Stimulated activated CD4-positive, alpha-beta T cell treated with anti-CD3 and anti-CD28 coated beads, Interleukin-12 subunit alpha, Interleukin-12 subunit beta, amount 100 ng/mL, for 48 hours (primary cell): ENCODE results near the gene CACNA2D3.

Experiments used
- DNase-seq, 3 donors: peaks; one replicate each; pipeline ENCODE4 v3.0.0-alpha.2; 2020; ENCODE audit warnings: low read depth in 2 of 3, low spot score in 1 of 3

CACNA2D3 gene

DNA sequence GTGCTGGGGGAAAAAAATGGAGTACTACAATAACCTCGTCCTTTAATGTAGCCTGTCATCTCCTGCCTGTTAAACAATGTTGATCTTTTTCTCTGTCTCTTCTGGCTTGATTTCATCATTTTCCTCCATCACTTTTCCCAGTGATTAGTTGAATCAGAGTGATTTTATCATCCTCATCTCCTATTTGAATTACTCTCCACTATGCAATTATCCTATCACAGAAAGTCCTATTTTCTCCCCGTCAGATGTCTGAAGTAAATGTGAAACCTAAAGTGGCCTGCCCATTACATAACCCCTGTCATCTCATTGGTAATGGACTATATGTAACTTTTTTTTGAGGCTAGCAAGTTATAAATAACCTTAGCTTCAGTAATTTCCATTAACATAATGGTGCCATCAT lies 201.8 kb downstream of the CACNA2D3 start:
- no peak for DNase-seq

DNA sequence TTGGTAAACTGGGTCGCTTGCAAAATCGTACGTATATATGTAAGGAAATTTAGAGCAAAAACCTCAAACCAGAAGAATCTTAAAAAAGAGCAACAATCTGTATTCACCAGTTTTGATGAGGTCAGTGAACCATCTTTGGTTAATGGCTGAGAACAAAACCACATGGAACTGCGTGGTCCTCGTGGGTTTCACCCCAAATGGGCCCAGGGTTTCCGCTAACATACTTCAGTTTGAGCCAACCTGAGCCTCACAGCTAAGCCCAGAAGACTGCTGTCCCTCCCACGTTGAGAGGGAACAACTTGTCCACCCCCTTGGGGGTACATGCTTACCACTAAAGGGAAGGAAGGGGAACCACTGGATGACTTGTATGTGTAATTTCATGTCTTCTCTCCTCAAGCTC lies 204.6 kb downstream of the CACNA2D3 start:
- no peak for DNase-seq

DNA sequence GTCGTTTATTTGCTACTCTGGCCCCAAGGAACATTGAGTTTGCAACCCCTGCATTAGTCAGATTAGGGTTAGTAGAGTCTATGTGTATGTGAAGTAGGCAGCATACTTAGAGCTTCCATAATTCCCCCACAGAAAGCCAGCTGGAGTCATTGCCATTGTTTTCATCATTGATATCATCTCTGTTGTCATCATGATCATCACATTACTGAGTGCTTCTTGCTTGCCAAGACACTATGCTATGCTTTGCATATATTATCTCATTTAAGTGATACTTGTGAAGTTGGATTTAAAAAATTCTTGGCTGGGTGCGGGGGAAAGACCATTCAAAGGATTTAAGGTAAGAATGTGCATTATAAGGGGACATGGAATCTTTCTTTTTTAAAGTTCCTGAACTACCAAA lies 209.0 kb downstream of the CACNA2D3 start:
- DNase-seq: no peak

DNA sequence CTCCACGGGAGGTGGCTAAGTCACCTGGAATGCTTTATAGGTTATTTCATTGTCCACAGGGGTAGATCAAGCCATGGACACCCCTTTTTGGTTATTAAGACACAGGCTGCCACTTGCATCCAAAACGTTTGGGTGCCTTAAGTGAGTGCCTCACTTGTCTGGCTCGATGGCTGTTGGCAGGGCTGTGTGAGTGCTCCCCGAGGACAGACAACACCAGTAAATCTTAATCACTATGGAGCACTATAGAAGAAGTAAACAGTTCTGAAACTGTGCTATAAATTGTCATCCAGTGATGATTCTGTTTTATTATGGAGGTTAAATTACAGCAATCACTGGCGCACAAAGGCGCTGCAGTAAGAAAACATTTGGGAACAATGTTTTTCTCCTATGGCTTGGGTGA lies 215.5 kb downstream of the CACNA2D3 start:
- no peak for DNase-seq

DNA sequence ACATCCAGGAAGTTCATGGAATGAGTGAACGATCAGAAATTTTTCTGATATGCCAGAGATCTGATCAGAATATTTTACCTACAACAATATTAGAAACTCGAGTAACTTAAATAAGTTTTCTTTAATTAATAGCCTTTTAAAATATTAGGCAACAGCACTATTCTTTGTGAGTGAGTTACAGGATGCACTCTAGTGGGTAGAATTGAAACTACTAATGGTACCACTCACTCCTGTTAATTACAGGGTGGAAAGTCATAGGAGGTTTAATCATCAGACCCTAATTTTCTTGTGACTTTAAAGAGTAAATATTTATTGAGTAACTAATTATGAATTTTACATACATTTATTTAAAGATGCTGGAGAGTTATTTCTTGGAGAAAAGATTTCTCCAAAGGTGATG lies 217.3 kb downstream of the CACNA2D3 start:
- DNase-seq: no peak

DNA sequence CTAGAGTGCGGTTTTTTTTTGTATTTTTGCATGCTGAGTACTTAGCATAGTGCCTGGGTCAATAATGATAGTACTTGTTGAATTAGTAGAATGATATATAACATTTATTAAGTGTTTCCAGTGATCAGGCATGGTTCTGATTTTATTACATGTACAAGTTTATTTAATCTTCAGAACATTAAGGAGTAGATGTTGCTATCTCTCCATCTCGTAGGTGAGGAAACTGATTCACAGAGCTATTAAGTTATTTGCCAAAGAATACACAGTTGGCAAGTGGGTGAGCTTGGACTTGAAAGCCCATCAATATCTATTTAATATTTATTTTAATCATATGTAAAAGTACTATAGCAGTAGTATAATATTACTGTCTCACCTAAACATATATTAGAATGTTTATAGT lies 219.5 kb downstream of the CACNA2D3 start:
- DNase-seq: no peak

DNA sequence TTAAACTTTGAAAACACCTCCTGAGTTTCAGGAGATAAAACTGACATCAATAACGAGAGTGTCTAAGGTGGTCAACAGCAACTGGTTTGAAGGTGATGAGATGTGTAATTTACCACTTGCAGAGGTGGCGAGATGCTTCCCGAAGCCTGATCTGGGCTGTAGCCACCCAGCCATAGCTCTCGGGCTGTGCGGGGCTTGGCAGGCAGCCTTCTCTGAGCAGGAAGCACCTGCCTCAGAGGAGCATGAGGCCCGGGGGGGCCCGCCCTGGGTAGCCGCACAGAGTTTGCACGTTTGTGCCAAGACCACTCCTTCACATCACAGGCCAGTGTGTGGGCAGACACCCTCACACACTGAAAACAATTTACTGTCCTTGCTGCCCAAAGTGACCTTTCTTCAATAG lies 220.3 kb downstream of the CACNA2D3 start:
- no peak for DNase-seq

DNA sequence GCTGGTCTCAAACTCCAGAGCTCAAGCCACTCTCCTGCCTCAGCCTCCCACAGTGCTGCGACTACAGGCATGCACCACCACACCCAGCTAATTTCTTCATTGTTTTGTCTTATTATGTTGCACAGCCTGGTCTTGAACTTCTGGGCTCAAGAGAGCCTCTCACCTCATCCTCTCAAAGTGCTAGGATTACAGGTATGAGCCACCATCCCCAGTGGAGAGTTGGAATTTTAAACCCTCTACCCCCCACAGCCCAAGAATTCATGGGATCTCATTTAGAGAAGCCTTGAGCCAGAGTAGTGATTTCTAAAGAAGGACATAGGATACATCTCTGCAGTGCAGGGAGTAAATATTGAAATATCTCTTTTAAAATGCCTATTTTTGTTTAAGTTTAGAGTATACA lies 221.1 kb downstream of the CACNA2D3 start:
- no peak for DNase-seq

DNA sequence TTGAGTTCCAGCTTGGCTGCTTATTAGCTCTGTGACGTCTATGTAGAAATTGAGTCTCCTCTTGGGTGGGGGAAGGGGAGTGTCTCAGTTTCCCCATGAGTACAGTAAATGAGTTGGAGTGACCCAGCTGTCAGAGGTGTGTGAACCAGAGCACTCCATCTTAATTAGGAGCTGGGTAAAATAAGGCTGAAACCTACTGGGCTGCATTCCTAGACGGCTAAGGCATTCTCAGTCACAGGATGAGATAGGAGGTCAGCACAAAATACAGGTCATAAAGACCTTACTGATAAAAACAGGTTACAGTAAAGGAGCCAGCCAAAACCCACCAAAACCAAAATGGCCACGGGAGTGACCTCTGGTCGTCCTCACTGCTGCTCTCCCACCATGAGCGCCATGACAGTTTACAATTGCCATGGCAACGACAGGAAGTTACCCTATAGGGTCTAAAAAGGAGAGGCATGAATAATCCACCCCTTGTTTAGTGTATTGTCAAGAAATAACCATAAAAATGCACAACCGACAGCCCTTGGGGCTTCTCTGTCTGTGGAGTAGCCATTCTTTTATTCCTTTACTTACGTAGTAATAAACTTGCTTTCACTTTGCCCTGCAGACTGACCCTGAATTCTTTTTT lies 222.4 kb downstream of the CACNA2D3 start:
- no peak for DNase-seq

DNA sequence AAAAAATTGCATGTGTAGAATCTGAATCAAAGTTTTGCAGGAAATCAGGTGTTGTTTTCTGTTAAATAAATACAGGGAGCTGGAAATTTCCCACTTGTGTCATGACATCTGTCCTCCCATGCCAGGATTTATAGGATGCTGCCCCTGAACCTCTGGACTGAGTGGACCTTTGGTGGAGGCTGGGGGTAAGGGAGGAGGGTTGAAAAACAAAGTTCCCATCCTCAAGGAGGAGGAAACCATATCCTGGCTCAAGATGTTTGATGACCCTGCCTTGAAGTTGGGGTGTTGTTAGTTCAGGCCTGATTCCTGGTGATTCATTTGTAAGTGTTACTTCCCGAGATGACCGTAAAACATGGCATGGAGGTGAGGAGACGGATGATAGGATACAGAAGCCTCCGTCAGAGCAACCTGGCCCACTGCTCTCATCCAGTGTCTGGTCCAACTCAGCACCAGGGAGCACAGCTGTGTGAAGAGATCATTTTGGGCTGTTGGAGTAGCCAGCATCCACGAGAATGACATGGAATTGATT lies 223.6 kb downstream of the CACNA2D3 start:
- no peak for DNase-seq

DNA sequence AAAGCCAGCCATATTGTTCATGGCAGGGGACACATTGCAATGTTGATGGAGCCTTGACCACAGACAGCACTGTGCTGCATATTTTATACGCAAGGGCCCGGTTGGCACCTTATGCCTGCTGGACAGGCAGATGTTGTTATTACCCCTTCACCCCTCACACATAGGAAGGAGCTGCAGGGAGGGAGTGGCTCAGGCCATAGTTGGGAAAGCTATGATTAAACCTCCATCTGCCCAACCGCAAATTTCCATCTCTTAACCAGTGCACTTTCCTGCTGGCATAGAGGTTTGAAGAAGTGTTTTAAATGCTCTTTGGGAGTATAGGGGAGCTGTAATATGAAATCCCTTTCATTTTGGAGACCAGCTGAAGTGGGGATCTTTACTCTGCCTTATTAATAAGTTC lies 224.7 kb downstream of the CACNA2D3 start:
- no peak for DNase-seq

DNA sequence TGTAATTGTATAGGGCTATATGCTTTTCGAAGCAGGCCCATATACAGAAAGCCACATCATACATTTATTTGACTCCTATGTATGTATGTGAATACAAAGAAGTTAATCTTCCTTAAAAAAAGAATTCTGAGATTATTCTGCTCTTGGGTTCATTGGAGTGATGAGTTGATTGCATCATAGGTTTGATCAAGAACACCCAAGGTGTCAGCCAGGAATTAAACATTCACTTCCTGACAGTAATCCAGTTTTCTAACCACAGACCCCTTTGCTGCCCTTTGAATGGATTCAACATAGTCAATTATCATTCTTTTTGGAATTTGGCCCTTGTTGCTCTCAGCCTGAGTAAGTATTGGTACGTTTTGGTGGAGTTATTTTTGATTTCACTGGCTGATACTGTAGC lies 225.6 kb downstream of the CACNA2D3 start:
- DNase-seq: no peak

DNA sequence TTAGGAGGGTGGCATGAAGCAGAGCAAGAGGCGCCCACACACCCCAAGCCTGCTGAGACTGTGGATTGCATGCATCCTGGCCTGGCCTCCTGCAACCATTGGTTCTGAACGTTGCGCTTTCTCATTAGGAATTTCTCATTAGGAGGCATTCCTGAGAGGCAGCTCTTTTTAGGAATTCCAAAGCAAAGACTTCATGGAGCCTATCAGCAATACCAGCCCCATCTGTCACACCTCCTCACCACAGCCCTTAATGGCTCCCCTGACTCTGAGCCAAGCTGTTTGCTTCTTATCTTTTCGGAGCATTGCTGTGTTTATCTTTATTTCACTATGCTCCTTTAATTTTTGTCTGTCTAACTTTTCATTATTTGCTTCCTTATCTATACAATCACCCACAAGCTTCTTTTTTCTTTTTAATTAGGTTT lies 226.9 kb downstream of the CACNA2D3 start:
- DNase-seq: no peak

DNA sequence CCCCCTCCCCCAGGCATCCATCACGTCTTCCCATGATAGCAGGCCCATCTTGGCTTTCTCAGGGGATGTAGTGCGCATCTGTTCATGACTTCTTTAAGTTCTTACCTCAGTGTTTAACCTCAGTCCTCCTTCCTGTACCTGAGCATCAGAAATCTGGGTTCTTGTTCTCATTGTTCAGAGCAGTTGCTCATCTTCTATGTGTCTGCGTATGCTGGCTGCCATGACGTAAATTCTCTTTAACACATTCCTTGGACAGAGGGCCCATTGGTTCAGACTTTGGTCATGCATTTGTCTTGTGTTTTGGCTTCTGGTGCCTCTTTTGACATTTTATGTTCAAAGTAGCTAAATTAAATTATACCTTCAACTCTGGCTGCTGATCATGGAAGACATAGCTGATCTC lies 227.3 kb downstream of the CACNA2D3 start:
- no peak for DNase-seq

DNA sequence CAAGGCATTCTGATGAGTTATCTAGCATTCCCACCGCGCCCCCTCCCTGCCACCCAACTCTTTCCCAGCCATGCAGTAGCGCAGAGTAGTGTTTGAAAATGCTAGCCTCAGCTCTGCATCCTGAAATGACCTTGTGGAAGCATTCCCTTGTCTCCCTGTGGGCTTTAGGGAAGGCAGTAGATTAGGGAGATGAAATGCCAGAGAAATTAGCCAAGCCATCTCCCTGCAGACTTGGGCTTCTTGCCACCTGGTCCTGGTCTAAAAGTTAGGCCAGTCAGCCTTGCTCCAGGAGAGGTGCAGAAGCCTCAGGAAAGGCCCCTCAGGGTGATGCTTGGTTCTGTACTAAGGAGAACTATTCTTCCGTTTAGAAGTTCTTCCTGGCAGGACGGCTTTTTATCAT lies 231.2 kb downstream of the CACNA2D3 start:
- no peak for DNase-seq

DNA sequence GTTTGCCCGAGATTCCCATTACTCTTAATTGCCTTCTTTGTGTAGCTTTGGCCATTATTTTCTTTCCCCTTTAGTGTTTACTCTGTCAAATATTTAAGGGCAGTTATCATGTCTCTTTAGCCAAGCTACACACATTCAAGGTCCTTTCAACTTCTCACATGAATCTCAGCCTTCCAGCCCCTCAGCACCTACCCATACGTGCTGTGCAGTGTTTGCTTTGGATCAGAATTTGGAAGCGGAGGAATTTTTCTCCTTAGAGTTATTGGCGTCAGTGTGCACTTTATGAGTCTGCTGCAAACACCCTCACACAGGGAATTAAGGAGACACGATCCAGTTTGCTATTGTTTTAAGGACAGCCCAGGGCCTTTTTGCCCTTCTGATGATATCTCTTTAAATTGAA lies 231.6 kb downstream of the CACNA2D3 start:
- DNase-seq: no peak

DNA sequence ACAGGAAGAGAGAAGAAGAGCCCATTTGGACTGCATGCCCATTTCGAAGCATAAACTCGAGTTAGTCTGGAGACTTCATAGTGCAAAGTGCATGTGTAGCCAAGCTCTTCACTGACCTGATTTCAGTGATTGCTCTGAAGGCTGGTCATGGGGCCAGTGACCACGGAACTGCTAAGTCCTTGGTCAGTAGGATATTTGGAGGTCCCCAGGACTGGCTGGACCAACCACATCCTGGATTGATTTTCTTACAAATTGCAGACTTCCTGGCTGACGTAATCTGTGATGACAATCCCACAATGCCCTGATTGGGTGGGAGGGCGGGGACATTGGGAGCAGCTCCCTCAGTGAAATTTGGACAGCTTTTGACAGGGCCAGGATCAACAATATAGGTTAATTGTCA lies 233.4 kb downstream of the CACNA2D3 start:
- no peak for DNase-seq

DNA sequence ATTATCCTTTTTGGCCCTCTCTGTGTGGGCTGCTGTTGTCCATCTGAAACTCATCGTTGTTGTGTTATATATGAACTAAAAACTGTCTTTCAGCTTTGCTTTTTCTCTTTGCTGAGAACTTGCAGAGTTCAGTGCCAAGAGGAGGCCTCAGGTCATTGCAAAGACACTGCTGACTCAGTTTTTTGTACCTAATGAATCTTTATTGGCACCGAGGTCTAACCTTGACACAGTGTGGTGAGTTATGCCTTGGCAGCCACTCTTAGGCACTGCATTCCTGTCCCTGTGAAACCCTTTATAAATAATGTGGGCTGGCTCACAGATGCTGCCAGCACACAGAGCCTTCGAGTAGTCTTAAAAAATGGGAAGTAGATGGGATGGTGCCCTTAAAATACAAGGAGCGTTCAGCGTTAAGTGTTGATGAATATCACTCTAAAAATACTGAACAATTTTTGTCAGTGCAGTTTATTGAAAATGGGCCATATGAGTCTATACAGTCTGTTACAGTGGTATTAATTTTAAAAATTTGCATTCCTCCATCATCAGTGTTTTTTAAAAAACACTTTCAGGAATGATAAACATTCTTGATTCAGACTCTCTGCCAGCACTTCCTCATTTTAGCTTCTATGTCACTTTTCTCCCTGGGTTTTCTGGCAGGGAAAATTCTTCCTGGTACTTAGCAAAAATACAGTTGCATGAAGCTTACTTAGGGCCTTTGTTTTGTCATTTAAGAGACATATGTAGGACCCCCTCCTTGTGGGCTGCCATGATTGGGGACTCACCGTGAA lies 234.1 kb downstream of the CACNA2D3 start:
- DNase-seq: no peak

DNA sequence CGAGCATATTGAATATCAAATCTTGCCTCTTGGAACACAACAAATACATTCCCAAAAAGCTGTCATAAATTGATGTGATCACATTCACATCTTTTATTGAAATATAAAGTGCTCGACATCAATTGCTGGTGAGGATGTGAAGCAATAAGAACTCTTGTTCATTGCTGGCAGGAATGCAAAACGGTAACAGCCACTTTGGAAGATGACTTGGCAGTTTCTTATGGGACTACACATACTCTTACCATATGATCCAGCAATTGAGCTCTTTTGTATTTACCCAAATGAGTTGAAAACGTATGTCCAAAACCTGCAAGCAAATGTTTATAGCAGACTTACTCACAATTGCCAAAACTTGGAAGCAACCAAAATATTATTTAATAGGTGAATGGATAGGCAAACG lies 234.9 kb downstream of the CACNA2D3 start:
- no peak for DNase-seq

DNA sequence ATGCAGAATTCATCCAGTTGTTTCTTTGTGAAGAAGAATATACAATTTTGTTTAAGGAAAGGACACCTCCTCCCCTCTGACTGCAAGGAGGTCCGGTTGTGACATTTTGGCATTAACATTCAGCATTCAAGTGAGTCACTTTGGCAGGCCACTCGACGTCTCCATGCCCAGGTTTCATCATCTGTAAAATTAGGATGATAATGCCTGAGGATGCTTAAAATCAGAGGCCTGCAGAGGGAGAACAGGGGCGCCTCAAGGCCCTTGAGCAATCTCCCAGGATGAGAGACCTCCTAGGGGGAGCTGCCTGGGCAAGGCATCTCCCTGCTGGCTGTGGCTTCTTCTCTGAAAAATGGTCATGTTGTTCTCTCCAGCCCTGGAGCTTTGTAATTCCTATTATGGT lies 236.0 kb downstream of the CACNA2D3 start:
- no peak for DNase-seq

DNA sequence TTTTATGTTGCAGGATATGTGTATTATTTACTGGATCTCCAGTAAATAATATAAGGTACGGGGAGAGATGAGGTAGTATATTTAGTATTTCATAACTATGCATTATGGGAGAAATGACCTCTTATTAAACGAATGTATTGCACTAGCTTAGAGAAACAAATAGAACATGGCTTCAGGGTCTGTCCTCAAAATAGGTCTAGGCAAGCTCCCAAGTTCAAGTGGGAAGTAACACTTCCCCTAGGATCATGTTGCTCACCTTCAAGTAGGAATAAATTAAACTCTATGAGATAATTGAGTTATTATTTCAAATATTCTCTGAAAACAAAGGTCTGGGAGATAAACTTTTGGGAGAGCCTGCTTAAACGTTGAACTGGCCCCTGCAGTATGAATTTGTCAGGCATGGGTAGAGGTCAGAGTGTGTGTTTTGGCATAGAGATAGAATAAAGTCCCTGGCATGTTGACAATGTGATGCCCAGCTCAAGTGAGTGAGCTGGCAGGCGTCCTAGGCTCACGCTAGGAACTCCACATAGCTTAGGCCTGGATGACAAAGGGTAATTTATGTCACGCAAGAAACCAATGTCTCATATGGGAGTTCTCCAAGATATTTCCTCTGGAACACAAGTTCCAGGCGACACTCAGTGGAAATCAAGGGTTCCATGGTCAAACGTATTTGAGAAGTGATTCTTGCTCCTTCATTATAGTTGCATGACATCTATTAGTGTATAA lies 236.8 kb downstream of the CACNA2D3 start:
- DNase-seq: no peak

DNA sequence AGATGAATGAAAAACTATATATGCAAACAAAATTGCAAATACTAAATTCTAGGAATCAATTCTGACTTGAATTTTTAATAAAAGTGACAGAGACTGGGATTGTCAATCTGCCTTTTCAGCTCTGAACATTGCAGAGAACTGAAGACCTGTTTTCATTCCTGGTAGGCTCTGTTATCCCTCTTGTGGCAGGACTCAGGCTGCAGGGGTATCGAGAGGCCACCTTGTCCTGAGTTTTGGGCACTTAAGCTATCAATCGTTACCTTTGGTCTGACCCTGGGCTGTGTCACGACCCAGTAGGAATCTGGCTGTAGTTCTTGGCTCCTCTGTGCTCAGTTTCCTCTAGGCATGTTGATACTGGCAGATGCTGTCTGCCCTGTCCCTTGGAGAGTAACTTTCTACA lies 238.0 kb downstream of the CACNA2D3 start:
- DNase-seq: no peak
